H9 (cell line): ENCODE measurements around the gene NKD2. TPM values are rescaled to one million over a fixed set of nuclear protein-coding genes. Genes with fewer than 3 reads are reported as not detected.

Experiments
- DNase-seq: peaks from one replicate; pipeline ENCODE4 v3.0.0-alpha.2; 2017
- H2AFZ ChIP-seq: one replicate; pipeline ENCODE4 v1.6.1; 2013; ENCODE audit warnings: mild to moderate bottlenecking, low read length, control low read depth, moderate library complexity
- H2AK5ac ChIP-seq: 2 replicates; pipeline ENCODE4 v1.6.1; 2013; ENCODE audit warnings: low read length, control low read depth, mixed read lengths; ENCODE audit not compliant: insufficient read length
- H2BK120ac ChIP-seq: one replicate; pipeline ENCODE4 v1.6.1; 2013; ENCODE audit warnings: low read depth, mild to moderate bottlenecking, low read length, control low read depth, inconsistent platforms; ENCODE audit not compliant: poor library complexity, severe bottlenecking
- H2BK12ac ChIP-seq: 2 replicates; pipeline ENCODE4 v1.6.1; 2013; ENCODE audit warnings: low read length, control low read depth, mixed read lengths, low read depth; ENCODE audit not compliant: insufficient read length
- H2BK15ac ChIP-seq: 2 replicates; pipeline ENCODE4 v1.6.1; 2013; ENCODE audit warnings: low read depth, low read length, control low read depth
- H2BK20ac ChIP-seq: one replicate; pipeline ENCODE4 v1.6.1; 2013; ENCODE audit warnings: low read depth, mild to moderate bottlenecking, low read length, control low read depth, inconsistent platforms; ENCODE audit not compliant: poor library complexity, severe bottlenecking
- H2BK5ac ChIP-seq: 2 replicates; pipeline ENCODE4 v1.6.1; 2013; ENCODE audit warnings: low read length, control low read depth, mixed read lengths; ENCODE audit not compliant: insufficient read length
- H3K14ac ChIP-seq: 2 replicates; pipeline ENCODE4 v1.6.1; 2013; ENCODE audit warnings: low read length, control low read depth; ENCODE audit not compliant: insufficient read depth
- H3K18ac ChIP-seq: 2 replicates; pipeline ENCODE4 v1.6.1; 2013; ENCODE audit warnings: low read depth, mild to moderate bottlenecking, mixed read lengths, low read length, control low read depth; ENCODE audit not compliant: insufficient read length
- H3K23ac ChIP-seq: 2 replicates; pipeline ENCODE4 v1.6.1; 2013; ENCODE audit warnings: low read length, control low read depth, mixed read lengths, low read depth; ENCODE audit not compliant: insufficient read length
- H3K23me2 ChIP-seq: 2 replicates; pipeline ENCODE4 v1.6.1; 2013; ENCODE audit warnings: low read depth, mild to moderate bottlenecking, mixed read lengths, low read length, control low read depth; ENCODE audit not compliant: insufficient read length, poor library complexity, severe bottlenecking
- H3K27ac ChIP-seq: 2 replicates; pipeline ENCODE4 v1.5.1; 2013; ENCODE audit warnings: low read length, control low read depth, mixed read lengths, low read depth; ENCODE audit not compliant: insufficient read length
- H3K27me3 ChIP-seq: 2 replicates; pipeline ENCODE4 v1.6.1; 2013; ENCODE audit warnings: low read length, control low read depth, inconsistent platforms; ENCODE audit not compliant: insufficient read depth
- H3K4ac ChIP-seq: 2 replicates; pipeline ENCODE4 v1.6.1; 2013; ENCODE audit warnings: low read depth, mild to moderate bottlenecking, control low read depth, inconsistent platforms, low read length, moderate library complexity
- H3K4me1 ChIP-seq: 2 replicates; pipeline ENCODE4 v1.6.1; 2013; ENCODE audit warnings: low read length, control low read depth, inconsistent platforms; ENCODE audit not compliant: insufficient read depth
- H3K4me2 ChIP-seq: 2 replicates; pipeline ENCODE4 v1.6.1; 2013; ENCODE audit warnings: low read length, control low read depth, mixed read lengths; ENCODE audit not compliant: insufficient read length, insufficient read depth
- H3K56ac ChIP-seq: 2 replicates; pipeline ENCODE4 v1.6.1; 2013; ENCODE audit warnings: low read depth, mild to moderate bottlenecking, mixed read lengths, low read length, control low read depth; ENCODE audit not compliant: insufficient read length
- H3K79me1 ChIP-seq: 2 replicates; pipeline ENCODE4 v1.6.1; 2013; ENCODE audit warnings: low read depth, mild to moderate bottlenecking, moderate library complexity, low read length, control low read depth, inconsistent platforms; ENCODE audit not compliant: insufficient read depth, poor library complexity, severe bottlenecking
- H3K79me2 ChIP-seq: 2 replicates; pipeline ENCODE4 v1.6.1; 2013; ENCODE audit warnings: low read length, control low read depth, inconsistent platforms; ENCODE audit not compliant: insufficient read depth
- H3K9ac ChIP-seq: 2 replicates; pipeline ENCODE4 v1.6.1; 2013; ENCODE audit warnings: low read length, control low read depth, mixed read lengths; ENCODE audit not compliant: insufficient read length; ENCODE audit errors: extremely low read depth
- H3K9me3 ChIP-seq: one replicate; pipeline ENCODE4 v1.6.1; 2013; ENCODE audit warnings: low read depth, low read length, inconsistent platforms; ENCODE audit not compliant: control insufficient read depth
- H3T11ph ChIP-seq: one replicate; pipeline ENCODE4 v1.6.1; 2013; ENCODE audit warnings: mild to moderate bottlenecking, low read length, control low read depth, inconsistent platforms
- H4K20me1 ChIP-seq: one replicate; pipeline ENCODE4 v1.6.1; 2013; ENCODE audit not compliant: control insufficient read depth, insufficient read length, insufficient read depth
- H4K5ac ChIP-seq: 2 replicates; pipeline ENCODE4 v1.6.1; 2013; ENCODE audit warnings: low read depth, mild to moderate bottlenecking, mixed read lengths, low read length, control low read depth; ENCODE audit not compliant: insufficient read length
- H4K8ac ChIP-seq: replicated peaks from 2 replicates; pipeline ENCODE4 v1.6.1; 2013; ENCODE audit warnings: low read length, control low read depth, mixed read lengths, low read depth; ENCODE audit not compliant: insufficient read length
- H4K91ac ChIP-seq: 2 replicates; pipeline ENCODE4 v1.6.1; 2013; ENCODE audit warnings: low read depth, mild to moderate bottlenecking, moderate library complexity, mixed read lengths, low read length, control low read depth; ENCODE audit not compliant: insufficient read length
- H3K27ac Mint-ChIP-seq, 3 experiments: 2 replicates in 2 of 3; 3 replicates in 1 of 3; pipeline ENCODE4 v1.8.0; 2020 to 2021; ENCODE audit warnings: mixed read lengths in 3 of 3, mild to moderate bottlenecking in 1 of 3, moderate library complexity in 1 of 3
- H3K27me3 Mint-ChIP-seq: 2 replicates; pipeline ENCODE4 v1.8.0; 2021; ENCODE audit warnings: low read depth, mild to moderate bottlenecking, moderate library complexity, mixed read lengths
- H3K36me3 Mint-ChIP-seq, 3 experiments: 2 replicates in 2 of 3; 3 replicates in 1 of 3; pipeline ENCODE4 v1.8.0; 2020 to 2021; ENCODE audit warnings: low read depth in 3 of 3, mixed read lengths in 3 of 3; ENCODE audit not compliant: insufficient read depth in 1 of 3
- H3K4me1 Mint-ChIP-seq, 2 experiments: 2 replicates each; pipeline ENCODE4 v1.8.0; 2020; ENCODE audit warnings: mixed read lengths in 2 of 2
- H3K4me3 Mint-ChIP-seq, 2 experiments: 2 replicates in 1 of 2; 3 replicates in 1 of 2; pipeline ENCODE4 v1.8.0; 2020 to 2021; ENCODE audit warnings: mild to moderate bottlenecking in 2 of 2, mixed read lengths in 2 of 2, moderate library complexity in 1 of 2
- H3K9me3 Mint-ChIP-seq, 2 experiments: 2 replicates in 1 of 2; 3 replicates in 1 of 2; pipeline ENCODE4 v1.8.0; 2020; ENCODE audit warnings: mild to moderate bottlenecking in 2 of 2, mixed read lengths in 2 of 2, moderate library complexity in 1 of 2
- CTCF ChIP-seq: fragments of 200-600 bp; sonication (generic); conservative IDR thresholded peaks from 3 replicates; pipeline ENCODE4 v1.8.0; 2021; ENCODE audit warnings: antibody characterized with exemption, mild to moderate bottlenecking
- WGBS: extraction: QIAGEN DNeasy Blood & Tissue Kit; methylation state at CpG from one replicate; pipeline ENCODE4 v1.1.7; 2013; ENCODE audit warnings: missing lambda C conversion rate, low lambda C conversion rate, mixed read lengths; ENCODE audit not compliant: insufficient read length; ENCODE audit errors: extremely low coverage; 5-methylcytosine and 5-hydroxymethylcytosine counted together
- total RNA-seq: library from RNA; stranded (reverse); gene quantifications from 2 replicates; pipeline ENCODE4 v1.2.1, GENCODE V29; 2021

The NKD2 gene
- total RNA-seq, 1 experiment from 2014 or later = 7.3 TPM

- Histone ChIP-seq H3K27me3 (peaks cover 15% of the 10 kb centered on the region; the same call in 1 of the 2 replicates), H3K23me2 (peaks cover 3% of the 10 kb centered on the region), H2BK15ac (no peak overlapping the region), H2BK20ac (no peak overlapping the region), H2BK120ac (no peak overlapping the region), H4K20me1 (no peaks in the 10 kb centered on the region), H3K9me3 (no peaks in the 10 kb centered on the region), H3K4me2 (peak overlapping the region; percentile 19), H3K23ac (no peak overlapping the region), H3K9ac (no peak overlapping the region), H3K14ac (no peak overlapping the region), H2AFZ (no peak overlapping the region), H3K18ac (no peak overlapping the region), H2AK5ac (no peak overlapping the region), H3K4me1 (no peaks in the 10 kb centered on the region), H3K56ac (no peak overlapping the region), H3K79me2 (no peaks in the 10 kb centered on the region), H3K27ac (no peak overlapping the region), H3K79me1 (no peaks in the 10 kb centered on the region), H2BK12ac (no peak overlapping the region), H4K8ac (no peak overlapping the region), H3K4ac (no peak overlapping the region), H4K91ac (no peak overlapping the region), H3T11ph (no peak overlapping the region), H4K5ac (no peak overlapping the region), H2BK5ac (no peak overlapping the region)
- Mint-ChIP-seq H3K4me1 (peaks cover 31 to 34% of the 10 kb centered on the region in 2 experiments), H3K9me3 (no peaks in the 10 kb centered on the region), H3K27me3 (peaks cover 54% of the 10 kb centered on the region), H3K36me3 (no peaks in the 10 kb centered on the region; a peak in 1 of 7 replicates), H3K4me3 (peak overlapping the region; percentile 54 to 79), H3K27ac (no peak overlapping the region)
- no CpG with 5 or more reads among the region's 4 CpGs for WGBS
- no peak for DNase-seq
- no peak; the same call in 2 of the 3 replicates for TF ChIP-seq CTCF
Observed at GRCh38 chr5:1010181-1010510, 1.5 kb downstream of the NKD2 start.
